ENCODE results near the gene NEU3.
"Not testable (repeated sequence)": the region's sequence is repeated elsewhere in the genome, so short reads cannot be mapped to it uniquely, and the experiment has no call there.

Gene NEU3

GRCh38 chr11:74984730-74985129, 4.0 kb upstream of the NEU3 start:
- TF ChIP-seq, protein P1, sequence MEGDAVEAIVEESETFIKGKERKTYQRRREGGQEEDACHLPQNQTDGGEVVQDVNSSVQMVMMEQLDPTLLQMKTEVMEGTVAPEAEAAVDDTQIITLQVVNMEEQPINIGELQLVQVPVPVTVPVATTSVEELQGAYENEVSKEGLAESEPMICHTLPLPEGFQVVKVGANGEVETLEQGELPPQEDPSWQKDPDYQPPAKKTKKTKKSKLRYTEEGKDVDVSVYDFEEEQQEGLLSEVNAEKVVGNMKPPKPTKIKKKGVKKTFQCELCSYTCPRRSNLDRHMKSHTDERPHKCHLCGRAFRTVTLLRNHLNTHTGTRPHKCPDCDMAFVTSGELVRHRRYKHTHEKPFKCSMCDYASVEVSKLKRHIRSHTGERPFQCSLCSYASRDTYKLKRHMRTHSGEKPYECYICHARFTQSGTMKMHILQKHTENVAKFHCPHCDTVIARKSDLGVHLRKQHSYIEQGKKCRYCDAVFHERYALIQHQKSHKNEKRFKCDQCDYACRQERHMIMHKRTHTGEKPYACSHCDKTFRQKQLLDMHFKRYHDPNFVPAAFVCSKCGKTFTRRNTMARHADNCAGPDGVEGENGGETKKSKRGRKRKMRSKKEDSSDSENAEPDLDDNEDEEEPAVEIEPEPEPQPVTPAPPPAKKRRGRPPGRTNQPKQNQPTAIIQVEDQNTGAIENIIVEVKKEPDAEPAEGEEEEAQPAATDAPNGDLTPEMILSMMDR (IDR thresholded peaks at IDR 0.05; ENCODE audit: low read depth, low read length) = no peak
- no peak for DNase-seq (ENCODE audit: extremely low read depth, low read depth)

- TF ChIP-seq, protein P1 (IDR thresholded peaks at IDR 0.05; ENCODE audit: low read depth, low read length) = no peak
- no peak for DNase-seq (ENCODE audit: extremely low read depth, low read depth)
These were observed 516 bp downstream of the NEU3 start for GRCh38 chr11:74989260-74989638.

DNA sequence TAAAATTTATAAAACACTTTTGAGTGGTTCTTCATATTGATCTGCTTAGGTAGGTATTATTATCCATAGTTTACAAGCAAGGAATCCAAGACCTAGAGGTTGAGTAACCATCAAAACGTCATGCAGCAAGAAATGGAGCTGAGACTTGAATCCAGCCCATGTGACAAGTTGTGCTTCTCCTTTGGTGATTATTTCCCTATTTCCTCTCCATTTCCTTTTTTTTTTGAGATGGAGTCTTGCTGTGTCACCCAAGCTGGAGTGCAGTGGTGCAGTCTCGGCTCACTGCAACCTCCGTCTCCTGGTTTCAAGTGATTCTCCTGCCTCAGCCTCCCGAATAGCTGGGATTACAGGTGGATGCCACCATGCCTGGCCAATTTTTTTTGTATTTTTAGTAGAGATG, 1.4 kb downstream of the NEU3 start:
- not testable (repeated sequence) for DNase-seq (ENCODE audit: extremely low read depth, low read depth)

GRCh38 chr11:74990941-74991340, 2.2 kb downstream of the NEU3 start:
- TF ChIP-seq, protein P1 (IDR thresholded peaks at IDR 0.05; ENCODE audit: low read depth, low read length) = no peak
- DNase-seq (ENCODE audit: extremely low read depth, low read depth) = no peak

GRCh38 chr11:74992852-74993251, 4.1 kb downstream of the NEU3 start:
- TF ChIP-seq, protein P1 (IDR thresholded peaks at IDR 0.05; ENCODE audit: low read depth, low read length) = no peak
- no peak for DNase-seq (ENCODE audit: extremely low read depth, low read depth)

- DNase-seq (ENCODE audit: extremely low read depth, low read depth) = no peak
- TF ChIP-seq, protein P1 (IDR thresholded peaks at IDR 0.05; ENCODE audit: low read depth, low read length) = no peak
These were observed 12.2 kb downstream of the NEU3 start for GRCh38 chr11:75000975-75001354.

DNA sequence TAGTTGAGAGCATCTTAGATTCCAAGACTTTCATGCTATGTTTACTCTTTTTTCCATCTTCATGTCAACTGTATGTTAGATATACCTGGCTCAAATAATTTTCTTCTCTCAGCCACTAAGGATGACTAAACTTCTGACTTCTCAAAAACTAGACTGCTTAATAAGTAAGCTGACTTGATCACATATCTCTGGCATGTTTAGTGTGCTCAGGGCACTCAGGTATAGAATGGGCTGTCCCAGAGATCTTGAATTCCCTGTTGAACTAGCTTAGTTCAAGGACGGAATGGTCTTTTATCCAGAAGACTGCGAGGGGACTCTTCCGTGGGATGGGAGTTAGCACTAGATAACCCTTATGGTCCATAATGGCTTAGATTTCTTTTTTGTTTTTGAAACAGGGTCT, 13.0 kb downstream of the NEU3 start:
- TF ChIP-seq, protein P1 (IDR thresholded peaks at IDR 0.05; ENCODE audit: low read depth, low read length) = no peak

DNA sequence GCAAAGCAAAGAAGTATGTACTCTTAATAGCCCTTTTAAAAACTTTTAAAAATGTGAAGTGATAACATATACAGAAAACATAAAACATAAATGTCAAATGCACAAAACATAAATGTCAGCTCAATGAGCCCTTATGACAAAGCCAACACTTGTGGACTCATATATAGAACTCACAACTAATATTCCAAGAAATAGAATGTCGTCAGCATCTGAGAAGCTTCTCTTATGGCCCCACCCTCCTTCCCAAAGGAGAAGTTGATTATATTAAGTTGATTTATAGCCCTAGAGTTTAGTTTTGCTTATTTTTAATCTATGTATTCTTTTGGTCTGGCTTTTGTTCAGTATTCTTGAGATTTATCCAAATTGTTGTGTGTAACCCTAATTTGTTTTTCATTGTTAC, 13.8 kb downstream of the NEU3 start:
- TF ChIP-seq, protein P1 (IDR thresholded peaks at IDR 0.05; ENCODE audit: low read depth, low read length) = no peak
- no peak for DNase-seq (ENCODE audit: extremely low read depth, low read depth)

More for the DNA sequence above, 13.0 kb downstream of the NEU3 start:
- no peak for DNase-seq (ENCODE audit: extremely low read depth, low read depth)
